ENCODE measurements around the gene NUDT11.

GRCh38 chrX:51463322-51463721 is 33.1 kb downstream of the NUDT11 start:
- TF ChIP-seq EZH2 (IDR thresholded peaks at IDR 0.05; ENCODE audit: borderline replicate concordance, low read depth, low read length, severe bottlenecking), result no peak
- TF ChIP-seq CTCF (IDR thresholded peaks at IDR 0.05; ENCODE audit: extremely low read depth in 1 of 2, insufficient read depth in 1 of 2, low read depth in 1 of 2, low read length in 2 of 2), result no peak
- no peak for TF ChIP-seq FOS (IDR thresholded peaks at IDR 0.05; ENCODE audit: borderline replicate concordance, insufficient read depth, low read length)
- TF ChIP-seq POLR2AphosphoS5 (IDR thresholded peaks at IDR 0.05; ENCODE audit: insufficient read depth, low read depth, low read length), result no peak
